ENCODE results near the gene TRAK1.

The TRAK1 gene

DNA sequence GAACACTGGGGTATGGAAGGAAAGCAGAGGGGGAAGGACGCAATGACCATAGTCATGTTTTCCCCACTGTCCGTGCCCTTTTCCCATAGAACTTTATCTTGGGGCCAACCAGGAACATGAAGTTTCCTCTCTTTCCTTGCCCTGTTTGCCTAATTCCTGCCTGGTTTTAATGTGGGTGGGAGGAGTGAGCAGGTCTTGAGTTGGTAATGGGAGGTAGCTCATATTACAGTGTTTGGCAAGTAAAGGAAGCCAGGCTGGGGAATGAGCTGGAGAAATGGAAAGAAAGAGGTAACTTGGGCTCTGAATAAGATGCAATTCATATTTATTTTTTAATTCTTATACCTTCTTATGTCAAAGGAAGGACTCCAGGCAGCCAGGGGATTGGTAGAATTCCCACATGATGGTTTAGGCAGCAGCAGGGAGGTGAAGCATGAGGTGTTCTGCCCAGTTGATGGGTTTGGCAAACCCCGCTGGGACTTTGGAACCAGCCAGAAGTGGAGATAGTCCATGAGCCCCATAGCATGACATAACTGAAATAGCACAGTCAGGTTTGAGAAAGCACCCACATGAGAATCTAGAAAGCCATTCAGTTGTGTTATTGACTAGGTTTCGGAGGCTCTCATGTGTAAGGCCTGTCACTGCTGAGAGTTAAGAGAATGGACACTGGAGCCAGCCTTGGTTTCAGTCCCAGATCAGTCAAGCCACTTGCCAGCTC, 114.8 kb downstream of the TRAK1 start:
- H3K4me3 ChIP-seq (ENCODE audit: low read length): no peak overlapping the region
- TF ChIP-seq, protein P1, sequence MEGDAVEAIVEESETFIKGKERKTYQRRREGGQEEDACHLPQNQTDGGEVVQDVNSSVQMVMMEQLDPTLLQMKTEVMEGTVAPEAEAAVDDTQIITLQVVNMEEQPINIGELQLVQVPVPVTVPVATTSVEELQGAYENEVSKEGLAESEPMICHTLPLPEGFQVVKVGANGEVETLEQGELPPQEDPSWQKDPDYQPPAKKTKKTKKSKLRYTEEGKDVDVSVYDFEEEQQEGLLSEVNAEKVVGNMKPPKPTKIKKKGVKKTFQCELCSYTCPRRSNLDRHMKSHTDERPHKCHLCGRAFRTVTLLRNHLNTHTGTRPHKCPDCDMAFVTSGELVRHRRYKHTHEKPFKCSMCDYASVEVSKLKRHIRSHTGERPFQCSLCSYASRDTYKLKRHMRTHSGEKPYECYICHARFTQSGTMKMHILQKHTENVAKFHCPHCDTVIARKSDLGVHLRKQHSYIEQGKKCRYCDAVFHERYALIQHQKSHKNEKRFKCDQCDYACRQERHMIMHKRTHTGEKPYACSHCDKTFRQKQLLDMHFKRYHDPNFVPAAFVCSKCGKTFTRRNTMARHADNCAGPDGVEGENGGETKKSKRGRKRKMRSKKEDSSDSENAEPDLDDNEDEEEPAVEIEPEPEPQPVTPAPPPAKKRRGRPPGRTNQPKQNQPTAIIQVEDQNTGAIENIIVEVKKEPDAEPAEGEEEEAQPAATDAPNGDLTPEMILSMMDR (IDR thresholded peaks at IDR 0.05; ENCODE audit: insufficient read depth, low read depth, low read length, missing control alignments): no peak
- DNase-seq (ENCODE audit: low read depth): no peak

DNA sequence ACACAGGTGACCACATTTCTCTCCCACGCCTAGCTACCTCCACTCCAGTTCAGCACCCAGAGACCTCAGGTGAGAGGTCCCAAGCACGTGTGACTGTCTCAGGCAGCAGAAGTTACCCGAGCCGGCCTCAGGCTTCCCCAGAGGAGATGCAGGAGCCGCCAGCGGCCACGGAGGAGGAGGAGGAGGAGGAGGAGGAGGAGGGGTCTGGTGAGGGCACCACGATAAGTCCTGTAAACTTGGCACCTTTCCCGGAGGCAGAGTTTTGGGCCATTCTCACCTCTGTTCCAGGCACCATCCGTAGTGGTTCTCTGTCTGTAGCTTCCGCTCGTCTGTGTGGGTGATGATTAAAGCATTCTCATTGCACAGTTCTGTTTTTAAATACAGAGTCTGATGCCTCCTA, 118.8 kb downstream of the TRAK1 start:
- no peak overlapping the region for H3K4me3 ChIP-seq (ENCODE audit: low read length)
- TF ChIP-seq, protein P1 (IDR thresholded peaks at IDR 0.05; ENCODE audit: insufficient read depth, low read depth, low read length, missing control alignments): no peak
- no peak for DNase-seq (ENCODE audit: low read depth)

DNA sequence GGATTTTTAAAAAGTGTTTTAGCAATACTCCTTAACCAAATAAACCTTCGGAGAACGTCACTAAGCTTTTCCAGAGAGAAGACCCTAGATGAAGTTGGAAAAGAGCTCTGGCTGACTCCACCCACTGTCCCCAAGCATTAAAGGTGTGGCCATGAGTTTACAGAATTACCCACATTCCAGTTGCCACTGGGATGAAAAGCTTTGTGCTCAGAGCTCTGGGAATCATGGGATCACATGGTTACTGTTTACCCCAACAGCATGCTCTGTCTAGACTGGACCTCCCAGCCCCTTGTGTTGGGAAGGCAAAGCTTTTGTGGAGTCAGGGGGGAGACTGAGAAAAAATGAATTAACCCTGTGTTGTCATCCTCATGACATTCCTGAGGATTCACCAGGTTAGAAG, 119.6 kb downstream of the TRAK1 start:
- TF ChIP-seq, protein P1 (IDR thresholded peaks at IDR 0.05; ENCODE audit: insufficient read depth, low read depth, low read length, missing control alignments): no peak
- no peak overlapping the region for H3K4me3 ChIP-seq (ENCODE audit: low read length)
- DNase-seq (ENCODE audit: low read depth): no peak

- TF ChIP-seq, protein P1 (IDR thresholded peaks at IDR 0.05; ENCODE audit: insufficient read depth, low read depth, low read length, missing control alignments): no peak
- no peak for DNase-seq (ENCODE audit: low read depth)
Observed at GRCh38 chr3:42213417-42213816, 122.3 kb downstream of the TRAK1 start.

GRCh38 chr3:42214064-42214463, 122.9 kb downstream of the TRAK1 start:
- DNase-seq (ENCODE audit: low read depth): no peak
- no peak overlapping the region for H3K4me3 ChIP-seq (ENCODE audit: low read length)
- TF ChIP-seq, protein P1 (IDR thresholded peaks at IDR 0.05; ENCODE audit: insufficient read depth, low read depth, low read length, missing control alignments): no peak

More at GRCh38 chr3:42213417-42213816, 122.3 kb downstream of the TRAK1 start:
- H3K4me3 ChIP-seq (ENCODE audit: low read length): no peak overlapping the region

DNA sequence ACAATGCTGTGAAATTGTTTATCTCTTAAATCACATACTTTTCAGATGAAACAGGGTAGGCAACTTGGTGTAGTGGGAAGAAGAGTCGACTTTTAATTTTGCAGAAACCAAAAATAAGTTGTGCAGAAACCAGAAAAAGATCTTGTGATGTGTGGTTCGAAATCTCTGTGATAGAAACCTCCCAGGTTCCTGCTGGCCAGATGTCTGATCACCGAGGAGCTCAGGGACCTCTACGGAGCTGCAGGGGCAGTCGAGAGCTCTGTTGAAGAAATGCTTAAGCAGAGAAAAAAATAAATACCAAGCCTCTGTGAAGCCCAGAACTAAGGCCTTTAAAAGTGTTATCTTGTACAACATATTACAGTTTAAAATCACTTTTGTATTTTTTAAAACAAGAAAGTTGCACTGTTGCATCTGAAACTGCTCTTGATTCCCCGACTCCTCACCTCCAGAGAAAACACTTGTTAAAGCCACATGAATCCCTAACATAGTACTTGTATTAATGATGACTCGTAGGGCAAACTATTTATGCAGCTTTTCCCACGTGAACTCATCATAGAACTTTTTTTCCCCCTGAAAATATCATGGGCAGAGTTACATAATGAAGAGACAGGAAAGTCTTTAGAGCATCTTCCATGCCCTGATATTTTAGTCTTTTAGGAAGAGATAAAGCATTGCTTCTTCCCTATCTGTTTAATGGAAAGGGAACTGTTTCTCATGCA, 123.6 kb downstream of the TRAK1 start:
- H3K4me3 ChIP-seq (ENCODE audit: low read length): no peak overlapping the region
- TF ChIP-seq, protein P1 (IDR thresholded peaks at IDR 0.05; ENCODE audit: insufficient read depth, low read depth, low read length, missing control alignments): no peak
- no peak for DNase-seq (ENCODE audit: low read depth)

Measured in epithelial cell of esophagus (primary cell).